GM19328 (cell line): ENCODE measurements around the gene OGFRL1.
A peak's percentile ranks its signal among the peaks of the same experiment; 100 is the strongest.

Experiments
- ATAC-seq: cut with Tn5 transposase; IDR thresholded peaks from one replicate; pipeline ENCODE4 v1.9.1; 2021; ENCODE audit warnings: mild to moderate bottlenecking, moderate library complexity; ENCODE audit not compliant: unreplicated experiment

The OGFRL1 gene

DNA sequence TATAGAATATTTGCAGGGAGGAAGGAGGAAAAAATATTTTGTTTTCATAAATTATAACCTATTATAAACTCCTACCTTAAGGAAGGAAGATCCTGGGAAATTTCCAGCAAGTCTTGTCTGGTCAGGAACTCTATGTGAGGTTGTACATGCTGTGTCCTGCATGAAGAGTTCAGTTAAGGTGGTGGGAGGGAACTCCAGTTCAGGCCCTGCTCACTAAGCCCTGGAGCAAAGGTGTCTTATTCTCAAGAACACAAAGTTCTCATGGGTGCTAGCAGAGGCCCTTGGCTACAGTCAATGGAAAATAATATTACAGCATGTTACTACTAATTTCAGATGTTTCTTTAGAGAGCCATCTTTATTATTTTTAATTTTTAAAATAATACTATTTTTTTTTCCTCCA, 3.8 kb upstream of the OGFRL1 start:
- ATAC-seq: no peak

DNA sequence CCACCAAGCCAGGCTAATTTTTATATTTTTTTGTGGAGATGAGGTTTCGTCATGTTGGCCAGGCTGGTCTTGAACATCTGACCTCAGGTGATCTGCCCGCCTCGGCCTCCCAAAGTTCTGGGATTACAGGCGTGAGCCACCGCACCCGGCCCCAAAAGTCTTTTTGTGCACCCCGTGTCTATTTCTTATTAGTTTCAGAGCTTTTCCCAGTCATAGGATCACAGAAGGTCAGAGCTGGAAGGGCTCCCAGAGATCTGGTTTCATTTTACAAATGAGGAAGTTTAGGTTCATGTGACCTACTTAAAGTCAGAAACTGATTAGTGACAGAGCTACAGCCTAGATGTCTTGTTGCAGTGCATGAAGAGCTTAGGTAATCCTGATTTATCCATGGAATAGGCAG, 1.6 kb upstream of the OGFRL1 start:
- no peak for ATAC-seq

DNA sequence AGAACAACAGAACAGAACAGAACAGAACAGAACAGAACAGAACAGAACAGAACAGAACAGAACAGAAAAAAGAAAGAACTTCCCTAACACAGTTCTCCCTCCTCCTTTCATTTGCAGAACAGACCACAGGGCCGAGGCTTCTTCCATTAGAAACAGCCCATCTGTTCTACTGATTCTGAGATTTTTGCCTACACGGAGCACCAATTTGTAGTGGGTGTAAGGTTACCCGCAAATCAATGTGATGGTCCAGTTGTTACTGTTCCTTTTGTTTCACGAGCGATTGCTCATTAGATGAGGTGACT, 734 bp upstream of the OGFRL1 start:
- ATAC-seq: no peak

DNA sequence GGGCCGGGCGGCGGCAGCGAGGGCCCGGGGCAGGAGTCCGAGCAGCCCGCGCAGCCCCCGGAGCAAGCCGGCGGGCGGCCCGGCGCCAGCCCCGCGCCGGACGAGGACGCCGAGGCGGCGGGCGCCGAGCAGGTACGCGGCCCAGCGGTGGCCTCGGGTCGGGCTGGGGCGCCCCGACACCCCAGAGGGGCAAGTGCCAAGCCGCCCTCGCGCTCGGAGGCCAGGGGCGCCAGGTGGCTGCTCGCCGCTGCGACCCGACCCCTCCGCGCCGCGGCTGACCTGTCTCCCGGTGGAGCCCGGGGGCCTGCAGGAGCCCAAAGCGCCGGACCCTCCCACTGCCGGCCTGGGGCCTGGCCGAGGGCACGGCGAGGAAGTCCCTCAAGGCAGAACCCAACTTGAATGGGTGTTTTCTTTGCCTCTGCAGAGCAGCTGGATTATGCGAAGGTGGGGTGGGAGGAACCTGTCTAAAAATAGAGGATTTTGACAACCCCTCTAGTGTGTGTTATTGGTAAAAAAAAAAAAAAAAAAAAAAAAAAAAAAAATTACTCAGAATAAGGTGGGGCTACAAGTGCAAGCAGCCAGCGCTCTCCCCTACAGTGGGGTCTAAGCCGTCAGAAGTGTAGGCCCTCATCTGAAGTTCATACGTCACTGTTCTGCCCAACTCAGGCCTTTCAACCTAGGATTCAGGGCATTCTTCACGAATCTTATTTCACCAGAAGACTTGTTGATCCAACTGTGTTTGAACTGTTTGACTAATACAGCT, 609 bp downstream of the OGFRL1 start:
- peak; percentile 26 for ATAC-seq

DNA sequence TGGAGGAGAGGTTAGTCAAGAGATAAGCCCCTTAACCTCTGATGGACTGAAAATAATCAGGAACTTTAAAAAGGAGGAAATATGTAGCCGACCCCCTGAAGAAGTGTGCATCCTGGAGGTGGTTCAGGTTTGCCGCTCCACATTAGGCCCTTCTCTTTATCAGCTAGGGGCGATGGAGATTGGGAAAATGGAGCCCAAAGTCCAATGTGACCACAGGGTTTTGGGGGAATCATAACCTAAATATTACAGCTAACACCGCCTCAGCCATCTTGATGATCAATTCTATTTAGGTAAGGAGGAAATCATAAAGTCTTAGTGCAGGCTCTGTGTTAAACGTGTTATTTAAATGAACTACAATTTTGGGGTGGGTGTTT, 1.2 kb downstream of the OGFRL1 start:
- ATAC-seq: no peak

GRCh38 chr6:71290611-71291010, 2.0 kb downstream of the OGFRL1 start:
- ATAC-seq: no peak

- no peak for ATAC-seq
These were observed 3.4 kb downstream of the OGFRL1 start for GRCh38 chr6:71292001-71292400.

DNA sequence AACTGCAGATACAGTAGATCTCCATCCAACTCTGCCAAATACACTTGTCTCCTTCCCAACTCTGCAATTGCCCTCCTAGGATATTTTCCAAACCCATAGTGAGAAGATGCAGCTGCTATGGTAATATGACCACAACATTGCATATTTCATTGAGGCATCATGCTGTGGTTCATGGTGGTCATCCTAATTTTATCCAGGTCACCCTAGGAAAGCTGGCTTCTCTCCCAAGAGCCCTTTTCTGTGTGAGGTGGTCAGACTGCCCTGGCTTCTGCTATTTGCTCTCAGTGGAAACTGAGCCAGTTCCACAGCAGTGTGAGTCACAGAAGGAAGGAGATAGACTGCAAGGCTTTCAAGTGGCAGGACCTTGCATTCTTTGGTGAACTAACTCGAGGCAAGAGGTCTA, 5.5 kb downstream of the OGFRL1 start:
- ATAC-seq: no peak

DNA sequence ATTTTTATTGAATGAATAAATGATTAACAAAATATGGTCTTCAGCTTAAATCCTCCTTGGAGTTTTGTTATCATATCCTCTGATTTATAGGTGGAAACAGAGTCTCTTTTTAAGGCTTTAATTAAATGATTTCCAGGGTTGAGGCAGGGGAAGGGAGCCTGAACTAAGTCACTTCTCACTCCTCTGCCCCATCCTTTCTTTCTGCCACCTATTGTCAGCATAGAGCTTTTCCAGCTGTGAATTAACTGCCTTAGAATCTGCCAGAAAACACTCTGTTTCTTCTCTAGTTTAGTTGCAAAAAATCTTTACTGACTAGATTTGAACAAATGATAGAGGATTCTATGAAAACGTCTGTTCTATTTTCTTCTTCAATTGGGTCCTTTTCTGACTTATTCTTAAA, 9.8 kb downstream of the OGFRL1 start:
- no peak for ATAC-seq

DNA sequence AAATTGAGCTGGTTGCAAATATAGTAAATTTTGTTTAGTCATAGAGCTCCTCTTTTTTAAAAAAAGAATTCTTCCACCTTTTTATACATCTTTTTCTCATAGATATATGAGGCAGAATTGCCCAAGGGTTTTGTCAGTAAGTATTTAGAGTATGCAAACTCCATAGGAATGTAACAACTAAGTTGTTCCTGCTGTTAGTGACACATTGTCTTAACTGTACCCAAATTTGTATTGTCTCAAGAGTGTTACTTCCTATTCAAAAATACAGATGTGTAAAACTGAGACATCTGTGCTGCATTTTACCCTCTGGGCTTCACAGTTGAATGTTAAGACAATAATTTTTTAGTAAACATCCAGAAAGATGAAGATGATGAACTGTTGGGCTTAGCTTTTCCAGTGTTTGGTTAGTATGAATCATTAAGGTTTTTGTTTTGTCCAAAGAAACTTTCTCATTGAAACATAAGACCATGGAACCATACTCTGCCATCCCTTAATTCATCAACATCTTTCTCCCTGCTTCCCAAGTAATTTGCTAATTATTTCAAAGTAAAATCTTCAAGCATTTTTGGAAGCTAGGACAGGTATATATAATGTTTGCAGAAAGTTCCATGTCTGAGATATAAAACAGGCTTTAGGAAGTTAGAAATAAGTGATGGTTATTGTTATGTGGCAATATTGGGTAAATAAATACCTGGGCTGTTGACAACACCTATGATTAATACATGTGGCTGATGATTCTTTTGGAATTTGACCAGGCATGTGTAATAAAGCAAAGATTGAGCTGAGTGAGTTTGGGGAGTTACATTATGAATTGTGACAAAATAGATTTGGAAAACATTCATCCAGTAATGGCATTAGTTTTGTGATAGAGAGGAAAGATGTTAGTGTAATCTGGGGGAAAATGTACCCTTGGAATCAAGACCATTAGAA, 11.2 kb downstream of the OGFRL1 start:
- ATAC-seq: no peak

GRCh38 chr6:71300561-71301168, 12.1 kb downstream of the OGFRL1 start:
- no peak for ATAC-seq

- no peak for ATAC-seq
These were observed 12.9 kb downstream of the OGFRL1 start for GRCh38 chr6:71301546-71301945.

DNA sequence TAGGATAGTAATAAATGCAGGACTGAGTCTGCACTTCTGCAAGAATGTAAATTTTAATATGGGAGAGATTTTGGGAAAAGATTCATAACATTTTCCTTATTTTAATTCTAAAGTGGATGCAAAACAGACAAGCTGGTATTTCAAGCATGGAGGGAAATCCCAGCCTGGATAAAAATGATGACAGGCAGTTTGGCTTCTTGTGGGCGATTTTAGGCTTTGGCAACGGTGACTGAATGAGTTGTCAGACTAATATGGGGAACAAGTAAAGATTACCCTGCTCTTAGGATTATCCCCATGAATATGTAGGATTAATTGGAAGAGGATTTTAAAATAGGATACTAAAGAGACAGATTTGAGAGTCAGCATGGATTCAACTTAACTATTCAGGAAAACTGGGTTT, 21.0 kb downstream of the OGFRL1 start:
- no peak for ATAC-seq

DNA sequence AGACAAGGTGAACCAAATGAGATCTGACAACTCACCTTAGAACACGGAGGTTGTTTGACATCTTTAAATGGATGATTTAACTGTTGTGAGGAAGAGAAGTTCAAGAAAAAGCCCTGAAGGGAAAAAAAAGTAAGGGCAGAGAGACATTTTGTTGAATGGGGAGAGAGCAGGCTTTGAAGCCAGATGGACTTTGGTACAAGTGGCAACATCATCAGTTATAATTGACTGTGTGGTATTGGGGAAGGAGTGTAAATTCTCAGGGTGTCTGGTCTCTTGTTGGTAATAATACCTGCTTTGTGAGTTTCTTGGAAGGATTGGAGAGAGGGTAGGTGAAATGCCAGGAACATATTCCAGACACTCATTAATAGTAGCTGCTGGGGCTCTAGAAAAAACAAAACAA, 21.6 kb downstream of the OGFRL1 start:
- no peak for ATAC-seq

DNA sequence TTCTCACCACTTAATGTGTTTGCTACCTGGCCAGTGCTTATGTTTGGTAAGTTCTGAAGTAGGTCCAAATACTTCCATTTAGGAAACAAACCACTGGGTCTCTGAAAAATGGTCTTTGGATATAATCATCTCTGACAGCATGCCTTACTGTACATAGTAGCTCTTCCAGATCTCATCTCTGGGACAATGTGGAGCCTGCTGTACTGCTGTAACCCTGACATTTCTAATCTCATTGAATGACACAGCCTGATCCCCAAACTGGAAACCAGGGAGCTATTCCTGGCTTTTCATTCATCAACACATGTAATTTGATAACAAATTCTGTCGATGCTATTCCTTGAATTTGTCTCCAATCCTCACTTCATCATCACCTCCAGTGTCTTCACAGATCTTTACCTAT, 23.5 kb downstream of the OGFRL1 start:
- no peak for ATAC-seq

- ATAC-seq: no peak
These were observed 28.8 kb downstream of the OGFRL1 start for GRCh38 chr6:71317441-71317840.

DNA sequence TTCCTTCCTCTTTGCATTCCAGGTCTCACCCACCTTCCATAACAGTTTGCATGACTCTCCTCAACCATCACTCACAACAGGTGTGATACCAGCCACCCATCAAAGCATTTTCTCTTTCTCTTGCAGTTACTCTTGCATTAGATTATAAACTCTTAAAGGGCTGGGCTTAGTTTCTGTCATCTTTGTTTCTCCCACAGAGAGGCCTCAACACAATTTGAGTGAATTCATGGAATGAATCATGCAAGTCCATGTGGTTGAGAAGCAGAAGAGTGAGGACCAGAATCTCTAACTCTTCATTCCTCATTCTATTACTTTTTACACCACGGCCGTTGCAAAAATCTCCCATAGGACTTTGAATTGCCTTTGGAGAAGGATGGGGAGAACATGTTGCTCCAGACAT, 31.4 kb downstream of the OGFRL1 start:
- ATAC-seq: no peak

DNA sequence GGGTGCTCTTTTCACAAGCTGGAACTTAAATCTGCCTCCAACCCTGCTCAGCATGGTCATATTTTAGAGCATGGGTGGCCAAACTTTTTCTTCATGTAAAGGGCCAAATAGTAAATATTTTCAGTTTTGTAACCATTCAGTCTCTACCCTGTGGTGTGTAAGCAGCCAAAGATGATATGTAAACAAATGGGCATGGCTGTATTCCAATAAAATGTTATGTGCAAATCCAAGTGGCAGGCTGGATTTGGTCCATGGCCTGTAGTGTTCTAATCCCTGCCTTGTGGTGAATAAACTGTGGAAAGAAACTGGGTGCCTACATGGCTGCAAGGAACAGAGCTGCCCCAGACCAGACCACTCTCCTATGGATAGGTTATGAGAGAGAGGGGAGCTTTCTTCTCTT, 32.7 kb downstream of the OGFRL1 start:
- no peak for ATAC-seq

DNA sequence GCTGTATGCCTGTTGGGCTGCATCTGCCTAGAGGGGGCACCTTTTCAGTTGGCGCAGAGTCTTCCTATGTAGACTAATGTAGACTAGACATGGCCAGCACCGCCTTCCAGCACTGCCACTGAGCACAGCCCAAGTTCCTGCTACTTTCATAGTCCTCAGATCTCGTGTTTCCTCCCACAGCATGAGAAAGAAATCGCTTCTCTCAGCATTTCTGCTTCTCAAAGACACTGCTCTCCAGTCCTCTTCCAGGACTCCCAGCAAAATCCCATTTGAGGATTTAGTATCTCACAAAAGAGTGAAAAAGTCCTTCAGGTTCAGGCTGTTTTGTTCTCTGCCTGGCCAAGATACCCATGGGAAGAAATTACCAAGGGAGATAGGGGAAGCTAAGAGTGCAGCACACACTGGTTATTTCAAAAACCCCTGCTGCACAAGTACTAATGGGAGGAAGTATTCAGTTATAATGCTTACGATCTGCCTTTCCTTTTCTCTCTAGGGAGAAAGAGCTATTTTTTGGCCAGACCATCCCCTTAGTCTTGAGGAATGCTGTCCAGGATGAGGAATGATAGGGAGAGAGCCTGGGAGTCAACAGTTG, 35.7 kb downstream of the OGFRL1 start:
- ATAC-seq: no peak

DNA sequence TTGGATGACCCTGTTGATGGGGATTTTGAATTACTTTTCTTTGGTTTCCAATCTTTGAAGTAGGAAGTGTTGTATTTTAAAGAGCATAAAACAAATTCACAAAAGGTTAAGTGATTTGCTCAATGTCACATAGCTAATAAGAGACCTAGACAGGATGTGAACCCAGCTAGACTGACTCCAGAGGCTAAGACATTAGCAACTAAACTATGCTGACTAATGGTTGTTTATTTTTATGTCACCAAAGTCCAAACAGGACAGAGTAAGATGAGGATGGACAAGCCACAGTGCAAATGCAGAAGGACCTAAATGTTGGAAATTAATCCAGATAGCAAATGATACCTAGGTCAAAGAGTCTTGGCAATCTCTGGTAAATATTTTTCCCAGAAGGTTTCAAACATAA, 38.0 kb downstream of the OGFRL1 start:
- ATAC-seq: no peak

DNA sequence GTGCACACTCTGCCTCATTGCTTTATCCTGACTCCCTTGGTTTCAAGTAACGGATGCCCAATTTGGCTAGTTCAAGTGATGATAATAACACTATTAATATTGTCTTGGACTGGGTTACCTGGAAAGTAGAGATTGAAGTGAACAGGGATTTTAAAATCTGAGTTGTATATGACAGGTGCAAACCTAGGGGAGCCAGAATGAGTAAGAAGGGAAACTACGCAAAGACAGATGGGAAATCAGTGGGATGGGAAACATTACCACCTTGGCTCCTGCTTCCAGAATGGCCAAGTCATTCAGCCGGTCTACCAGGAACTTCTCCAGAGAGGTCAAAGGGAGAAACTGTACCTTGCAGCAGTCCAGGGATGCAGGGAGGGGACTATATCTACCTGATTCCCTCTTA, 41.9 kb downstream of the OGFRL1 start:
- ATAC-seq: no peak

GRCh38 chr6:71332012-71332411, 43.4 kb downstream of the OGFRL1 start:
- ATAC-seq: no peak
